Measurements from ENCODE around the gene YPEL3. TPM values are rescaled to one million over a fixed set of nuclear protein-coding genes. Genes with fewer than 3 reads are reported as not detected.

Gene YPEL3
- total RNA-seq, 1 donor from 2014 or later, result 23.6 TPM

DNA sequence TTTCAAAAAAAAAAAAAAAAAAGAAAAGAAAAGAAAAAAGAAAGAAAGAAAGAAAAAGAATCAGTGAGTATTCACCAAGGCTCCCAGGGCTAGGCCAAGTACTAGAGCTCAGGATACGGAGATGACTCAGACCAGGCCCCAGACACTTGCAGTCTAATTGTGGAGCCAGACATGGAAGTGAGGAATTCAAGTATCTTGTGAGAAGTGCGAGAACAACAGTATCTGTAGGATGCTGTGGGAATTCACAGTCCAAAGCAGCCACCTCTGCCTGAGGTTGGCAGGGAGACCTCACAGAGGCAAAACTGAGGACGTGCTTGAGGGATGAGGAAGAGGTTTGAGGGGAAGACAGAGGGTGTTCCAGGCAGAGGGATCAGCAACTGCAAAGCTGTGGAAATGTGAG, 44.5 kb downstream of the YPEL3 start:
- DNase-seq (ENCODE audit: low spot score), result peak; percentile 47

- no peak for DNase-seq (ENCODE audit: low spot score)
These were observed 46.1 kb downstream of the YPEL3 start for GRCh38 chr16:30049871-30050270.

DNA sequence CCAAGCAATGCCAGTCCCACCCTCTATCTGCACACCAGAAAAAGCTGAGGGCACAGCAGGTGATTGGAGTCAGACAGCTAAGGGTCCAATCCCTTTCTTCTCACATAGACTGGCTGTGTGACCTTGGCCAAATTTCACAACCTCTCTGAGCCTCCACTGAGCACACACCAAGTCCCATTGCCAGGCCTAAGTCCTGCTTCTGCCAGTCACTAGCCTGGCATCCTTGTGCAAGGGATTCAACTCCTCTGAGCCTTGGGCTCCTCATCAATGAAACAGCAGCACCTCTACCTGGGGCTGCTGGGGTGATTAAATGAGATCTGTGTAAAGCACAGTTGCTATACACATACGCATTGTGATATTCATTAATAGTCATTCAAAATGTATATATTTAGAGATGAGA, 49.4 kb downstream of the YPEL3 start:
- DNase-seq (ENCODE audit: low spot score), result no peak

GRCh38 chr16:30046178-30046577, 49.8 kb downstream of the YPEL3 start:
- DNase-seq (ENCODE audit: low spot score), result no peak

Other genes starting within 250 kb of the YPEL3 start
- gene CDIPT, start 233.0 kb downstream of the YPEL3 start, total RNA-seq (ENCODE audit: insufficient read depth, low replicate concordance), result 68.1 TPM
- 12.5 TPM for gene SEZ6L2, start 196.7 kb downstream of the YPEL3 start, total RNA-seq (ENCODE audit: insufficient read depth, low replicate concordance)
- not detected for gene ASPHD1, start 195.7 kb downstream of the YPEL3 start, total RNA-seq (ENCODE audit: insufficient read depth, low replicate concordance)
- 9.4 TPM for gene KCTD13, start 170.0 kb downstream of the YPEL3 start, total RNA-seq (ENCODE audit: insufficient read depth, low replicate concordance)
- 26.7 TPM for gene TMEM219, start 134.1 kb downstream of the YPEL3 start, total RNA-seq (ENCODE audit: insufficient read depth, low replicate concordance)
- gene TAOK2, start 122.3 kb downstream of the YPEL3 start, total RNA-seq (ENCODE audit: insufficient read depth, low replicate concordance), result 31.8 TPM
- gene HIRIP3, start 100.6 kb downstream of the YPEL3 start, total RNA-seq (ENCODE audit: insufficient read depth, low replicate concordance), result 1.4 TPM
- 8.9 TPM for gene INO80E, start 100.0 kb downstream of the YPEL3 start, total RNA-seq (ENCODE audit: insufficient read depth, low replicate concordance)
- 0.48 TPM for gene DOC2A, start 85.2 kb downstream of the YPEL3 start, total RNA-seq (ENCODE audit: insufficient read depth, low replicate concordance)
- gene C16orf92, start 73.0 kb downstream of the YPEL3 start, total RNA-seq (ENCODE audit: insufficient read depth, low replicate concordance), result 8.9 TPM
- gene TLCD3B, start 64.9 kb downstream of the YPEL3 start, total RNA-seq (ENCODE audit: insufficient read depth, low replicate concordance), result not detected
- gene ALDOA, start 30.5 kb downstream of the YPEL3 start, total RNA-seq (ENCODE audit: insufficient read depth, low replicate concordance), result 321 TPM
- gene PPP4C, start 20.2 kb downstream of the YPEL3 start, total RNA-seq (ENCODE audit: insufficient read depth, low replicate concordance), result 46.5 TPM
- 0.48 TPM for gene TBX6, start 4.3 kb downstream of the YPEL3 start, total RNA-seq (ENCODE audit: insufficient read depth, low replicate concordance)
- gene GDPD3, start 17.3 kb upstream of the YPEL3 start, total RNA-seq (ENCODE audit: insufficient read depth, low replicate concordance), result not detected
- 23.8 TPM for gene MAPK3, start 27.0 kb upstream of the YPEL3 start, total RNA-seq (ENCODE audit: insufficient read depth, low replicate concordance)
- 22.9 TPM for gene CORO1A, start 87.4 kb upstream of the YPEL3 start, total RNA-seq (ENCODE audit: insufficient read depth, low replicate concordance)
- gene BOLA2B, start 97.5 kb upstream of the YPEL3 start, total RNA-seq (ENCODE audit: insufficient read depth, low replicate concordance), result 110 TPM
- gene SLX1A, start 97.7 kb upstream of the YPEL3 start, total RNA-seq (ENCODE audit: insufficient read depth, low replicate concordance), result 10.8 TPM
- 5.1 TPM for gene SULT1A3, start 103.0 kb upstream of the YPEL3 start, total RNA-seq (ENCODE audit: insufficient read depth, low replicate concordance)
- 0.24 TPM for gene NPIPB13, start 152.3 kb upstream of the YPEL3 start, total RNA-seq (ENCODE audit: insufficient read depth, low replicate concordance)